HG02840 (cell line): Measurements from ENCODE around the gene TENM3.

Source experiments
- ATAC-seq: cut with Tn5 transposase; IDR thresholded peaks from one replicate; pipeline ENCODE4 v1.9.1; 2021; ENCODE audit warnings: mild to moderate bottlenecking, moderate library complexity, moderate number of reproducible peaks; ENCODE audit not compliant: unreplicated experiment, low FRiP score

The TENM3 gene

DNA sequence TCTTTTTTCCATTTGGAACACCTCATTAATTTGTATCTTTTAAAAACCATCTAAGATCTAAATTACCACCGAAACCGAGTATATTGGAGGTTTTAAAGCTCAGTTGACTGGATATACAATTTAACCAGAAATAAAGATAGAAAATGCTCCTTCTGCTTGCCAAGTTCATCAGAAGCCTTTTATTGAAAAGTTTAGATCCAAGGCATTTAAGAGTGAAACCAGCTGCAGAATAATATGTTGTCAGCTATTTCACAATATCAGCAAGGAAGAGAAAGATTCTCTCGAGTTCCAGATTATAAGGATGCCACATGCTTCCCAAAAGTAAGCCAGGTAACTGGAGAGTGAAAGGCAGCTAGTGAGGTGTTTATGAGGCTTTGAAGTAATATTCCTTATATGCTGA is 456.6 kb downstream of the TENM3 start:
- no peak for ATAC-seq

DNA sequence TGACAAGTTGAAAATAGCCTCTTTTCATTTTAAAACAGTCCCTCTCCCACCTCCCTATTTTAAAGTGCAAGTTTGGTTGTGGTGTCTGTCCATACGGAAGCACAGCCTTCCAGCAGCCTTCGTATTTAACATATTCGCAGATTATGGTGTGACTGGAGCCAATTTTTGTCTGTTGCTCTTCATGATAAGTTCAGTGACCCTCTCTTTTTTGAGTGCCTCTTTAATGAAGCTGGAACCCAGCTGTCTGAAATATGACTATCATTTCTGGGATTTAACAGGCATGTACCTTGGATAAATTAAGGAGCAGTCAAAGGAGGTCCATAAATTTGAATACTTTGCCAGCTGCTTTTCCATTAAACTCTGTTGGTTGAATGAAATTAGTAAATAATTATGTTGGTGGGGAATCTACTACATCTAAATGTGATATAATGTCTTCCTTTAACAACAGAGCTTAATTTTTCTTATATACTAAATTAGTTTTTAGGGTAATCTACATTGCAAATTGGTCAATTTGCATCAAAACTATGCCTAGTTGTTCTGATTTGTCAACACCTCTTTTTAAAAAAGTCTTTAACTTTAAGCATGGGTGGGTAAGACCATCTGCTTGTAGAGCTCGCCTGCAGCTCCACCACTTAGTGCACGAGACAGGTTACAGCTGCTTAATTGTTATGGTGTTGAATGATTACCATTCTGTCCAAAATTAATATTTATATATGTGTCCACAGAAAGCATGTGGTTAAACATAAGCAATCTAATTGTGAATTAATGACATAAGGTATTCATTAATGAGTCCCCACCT is 457.4 kb downstream of the TENM3 start:
- ATAC-seq = no peak

DNA sequence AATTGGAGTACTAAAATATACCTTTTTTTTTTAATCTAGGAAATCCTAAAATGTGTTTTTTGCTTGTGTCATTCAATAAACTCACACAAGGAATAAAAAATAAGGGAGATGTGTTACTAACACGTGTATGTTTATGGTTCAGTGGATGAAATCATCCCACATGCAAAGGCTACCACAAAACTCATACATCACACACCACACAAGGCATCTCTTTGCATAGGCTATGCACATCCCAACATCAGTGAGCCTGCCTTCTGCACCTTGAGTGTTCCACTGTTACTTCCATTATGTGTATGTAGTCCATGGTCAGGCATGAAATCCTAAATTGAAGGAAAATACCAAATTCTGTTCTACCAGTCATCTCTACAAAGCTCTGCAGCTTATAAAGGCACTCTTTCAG is 460.9 kb downstream of the TENM3 start:
- no peak for ATAC-seq

DNA sequence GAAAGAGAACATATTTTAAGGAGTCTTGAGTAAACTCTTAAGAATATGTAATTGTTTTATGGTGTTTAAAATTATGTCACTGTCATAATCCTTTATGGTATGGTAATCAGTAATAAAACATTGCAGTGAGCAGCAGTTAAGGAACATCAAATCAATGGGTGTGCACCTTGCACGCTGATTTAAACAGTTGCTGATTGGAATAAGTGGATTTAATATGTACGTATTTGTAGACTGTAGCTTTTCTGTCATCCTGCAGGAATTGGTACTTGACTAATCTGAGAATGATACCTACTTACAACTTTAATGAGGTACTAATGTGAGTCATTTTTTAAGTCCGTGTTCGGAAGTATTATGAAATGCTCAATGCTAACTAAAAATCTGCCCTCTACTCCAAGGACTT is 461.7 kb downstream of the TENM3 start:
- no peak for ATAC-seq

DNA sequence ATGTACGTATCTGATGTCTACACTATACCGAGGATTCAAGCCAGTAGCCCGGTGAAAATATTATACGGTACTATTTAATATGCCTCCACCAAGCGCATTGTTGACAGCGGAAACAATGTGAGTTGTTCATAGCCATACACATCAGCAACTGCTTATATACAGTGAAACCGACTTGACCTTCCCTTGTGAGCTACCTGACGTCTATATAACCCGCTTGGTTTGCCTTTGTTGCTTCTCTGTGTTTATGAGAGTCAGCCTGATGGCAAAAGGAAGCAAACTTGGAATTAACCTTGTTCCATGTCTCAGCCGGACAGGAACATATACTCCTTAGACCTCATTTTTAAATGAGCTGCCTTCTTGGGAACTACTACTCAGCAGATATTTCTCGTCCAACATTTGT is 462.2 kb downstream of the TENM3 start:
- ATAC-seq = no peak

DNA sequence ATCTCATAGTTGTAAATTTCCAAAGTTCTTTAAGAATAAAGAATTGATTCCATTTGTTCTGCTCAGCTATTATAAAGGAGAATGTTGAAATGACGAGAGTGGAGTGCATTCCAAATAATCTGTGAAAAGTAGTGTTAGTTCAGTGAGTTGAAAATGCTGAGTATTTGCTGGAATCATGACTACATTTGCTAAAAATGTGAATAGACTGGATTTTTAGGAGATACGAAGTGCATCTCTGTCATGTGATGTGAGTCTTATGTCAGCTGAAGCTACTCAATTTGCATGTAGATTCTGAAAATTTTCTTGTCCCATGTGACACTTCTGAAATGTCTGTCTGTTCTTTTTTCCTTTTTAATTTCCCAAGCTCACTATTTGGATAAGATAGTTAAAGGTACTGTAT is 468.0 kb downstream of the TENM3 start:
- no peak for ATAC-seq

DNA sequence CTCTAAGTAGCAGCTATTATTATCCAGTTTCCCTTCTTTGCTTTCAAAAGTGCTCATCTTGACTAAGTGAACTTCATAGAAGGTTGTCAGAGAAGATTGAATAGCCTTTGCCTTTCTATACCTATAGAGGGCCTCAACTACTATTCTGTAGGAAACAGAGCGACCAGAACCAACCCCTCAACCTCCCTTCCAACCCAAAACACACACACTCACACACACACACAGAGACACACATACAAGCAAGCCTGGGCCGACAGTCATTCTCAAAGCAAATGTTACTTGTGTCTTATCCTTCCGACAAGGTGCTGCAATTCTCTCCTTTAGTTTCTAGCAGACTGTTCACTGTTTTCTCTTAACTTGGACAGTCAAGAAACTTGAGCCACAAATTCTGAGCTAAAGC is 472.3 kb downstream of the TENM3 start:
- ATAC-seq = no peak

DNA sequence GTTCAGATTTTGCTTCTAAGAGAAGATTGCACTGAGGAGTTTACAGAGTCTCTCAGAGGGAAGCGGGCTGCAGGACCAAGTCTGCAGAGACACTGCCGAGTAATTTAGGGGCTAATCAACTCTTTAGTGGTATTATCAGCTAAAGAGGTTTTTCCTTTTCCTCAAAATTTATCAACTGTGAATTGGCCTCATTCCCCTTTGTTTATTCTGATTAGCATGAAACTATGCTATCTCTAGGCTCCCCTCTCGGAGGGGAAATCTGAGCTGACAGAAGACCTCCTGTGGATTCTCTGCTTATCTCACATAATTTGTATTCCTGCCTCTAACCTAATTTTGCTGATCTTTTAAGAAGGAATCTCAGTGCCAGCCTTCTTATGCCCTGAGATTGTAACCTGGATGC is 473.0 kb downstream of the TENM3 start:
- no peak for ATAC-seq

DNA sequence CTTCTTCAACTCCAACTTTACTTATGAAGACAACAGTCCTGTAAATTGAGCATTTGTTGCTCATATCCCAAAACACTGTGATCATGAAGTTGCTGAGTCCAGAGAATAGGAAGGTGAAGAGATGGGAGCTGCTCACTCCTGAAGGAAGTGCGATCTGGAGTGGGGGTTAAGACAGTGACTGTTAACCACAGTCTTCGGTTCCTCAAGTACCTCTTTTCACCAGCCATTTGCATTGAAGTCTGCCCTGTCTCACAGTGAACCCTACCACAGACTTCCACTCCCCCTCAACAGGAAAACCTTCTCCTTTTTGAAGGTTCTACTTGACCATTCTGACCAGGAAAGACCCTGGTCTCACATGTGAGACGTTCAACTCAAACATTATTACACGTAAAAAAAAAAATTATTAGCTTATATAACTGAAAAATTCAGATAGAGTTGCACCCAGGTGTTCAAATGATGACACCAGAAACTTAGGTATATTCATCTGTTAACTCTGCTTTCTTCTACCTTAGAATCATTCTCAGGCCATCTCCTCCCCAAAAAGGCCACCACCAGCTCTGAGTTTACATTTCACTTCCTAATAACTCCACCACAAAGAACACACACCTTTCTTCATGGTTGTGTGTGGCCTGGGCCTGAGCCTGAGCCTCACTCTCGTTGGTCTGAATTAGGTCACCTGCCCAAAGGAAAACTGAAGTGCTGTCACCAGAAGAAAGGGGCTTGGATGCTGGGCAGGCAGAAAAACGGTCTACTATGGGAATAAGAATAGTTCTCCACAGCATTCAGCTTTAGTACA is 474.8 kb downstream of the TENM3 start:
- ATAC-seq = peak; percentile 54

DNA sequence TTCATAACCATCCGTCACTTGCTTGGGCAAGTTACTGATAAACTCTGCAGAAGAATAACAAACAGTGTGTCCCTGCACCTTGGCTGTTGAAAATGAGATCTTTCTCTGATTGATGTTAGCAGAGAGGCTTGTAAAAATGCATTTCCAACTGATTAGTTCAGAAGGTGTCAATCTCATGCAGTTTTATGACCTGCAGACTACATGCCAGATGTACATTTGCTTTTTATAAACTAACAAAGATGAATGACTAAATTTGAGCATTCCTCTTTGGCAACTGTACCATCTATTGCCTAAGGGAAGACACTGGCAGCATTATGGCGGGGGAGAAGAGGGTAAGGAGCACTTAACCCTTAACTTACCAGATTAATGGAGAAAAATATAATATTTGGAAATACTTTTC is 481.2 kb downstream of the TENM3 start:
- ATAC-seq = no peak

DNA sequence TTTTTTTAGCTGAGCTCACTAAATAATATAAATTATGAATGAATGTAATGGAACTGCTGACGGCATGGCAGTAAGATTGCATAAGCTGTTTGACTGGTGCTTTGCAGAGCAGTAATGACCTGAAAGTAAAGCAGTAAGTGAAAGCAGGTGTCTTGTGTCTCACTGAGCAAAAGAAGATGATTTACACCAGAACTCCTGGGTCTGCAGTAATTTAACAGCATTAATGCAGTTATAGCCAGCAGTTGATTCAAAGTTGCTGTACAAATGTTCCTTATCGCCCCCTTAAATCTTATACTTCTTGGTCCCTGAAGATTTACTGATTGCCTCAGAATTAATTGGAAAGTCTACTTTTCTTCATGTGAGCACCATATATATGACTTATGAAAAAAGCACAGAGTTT is 486.3 kb downstream of the TENM3 start:
- ATAC-seq = no peak

DNA sequence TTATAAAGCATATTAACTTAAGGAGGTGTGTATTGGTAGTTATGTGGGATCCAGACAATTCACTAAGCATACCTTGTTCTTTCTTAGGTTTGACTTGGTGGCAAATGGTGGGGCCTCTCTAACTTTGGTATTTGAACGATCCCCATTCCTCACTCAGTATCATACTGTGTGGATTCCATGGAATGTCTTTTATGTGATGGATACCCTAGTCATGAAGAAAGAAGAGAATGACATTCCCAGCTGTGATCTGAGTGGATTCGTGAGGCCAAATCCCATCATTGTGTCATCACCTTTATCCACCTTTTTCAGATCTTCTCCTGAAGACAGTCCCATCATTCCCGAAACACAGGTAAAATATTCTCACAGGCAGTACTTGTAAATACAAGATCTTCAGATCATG is 487.6 kb downstream of the TENM3 start:
- no peak for ATAC-seq

DNA sequence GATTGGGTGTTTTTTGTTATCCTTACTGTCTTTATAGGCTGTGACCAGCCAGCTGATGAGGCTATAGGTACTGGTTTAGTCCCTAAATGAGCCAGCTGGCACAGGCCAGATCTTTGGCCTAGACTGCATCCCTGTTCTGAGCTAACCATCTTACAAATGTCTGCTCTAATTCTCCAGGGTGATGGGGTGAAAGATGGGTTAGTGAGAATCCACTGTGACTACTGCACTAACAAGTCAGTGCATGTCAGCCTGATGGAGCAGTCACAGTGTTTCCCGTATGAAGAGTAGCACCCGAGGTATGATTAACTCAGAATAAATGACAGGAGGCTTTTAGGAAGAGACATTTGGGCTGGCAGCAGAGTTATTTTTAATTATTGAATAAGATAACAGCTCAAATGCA is 493.0 kb downstream of the TENM3 start:
- no peak for ATAC-seq

DNA sequence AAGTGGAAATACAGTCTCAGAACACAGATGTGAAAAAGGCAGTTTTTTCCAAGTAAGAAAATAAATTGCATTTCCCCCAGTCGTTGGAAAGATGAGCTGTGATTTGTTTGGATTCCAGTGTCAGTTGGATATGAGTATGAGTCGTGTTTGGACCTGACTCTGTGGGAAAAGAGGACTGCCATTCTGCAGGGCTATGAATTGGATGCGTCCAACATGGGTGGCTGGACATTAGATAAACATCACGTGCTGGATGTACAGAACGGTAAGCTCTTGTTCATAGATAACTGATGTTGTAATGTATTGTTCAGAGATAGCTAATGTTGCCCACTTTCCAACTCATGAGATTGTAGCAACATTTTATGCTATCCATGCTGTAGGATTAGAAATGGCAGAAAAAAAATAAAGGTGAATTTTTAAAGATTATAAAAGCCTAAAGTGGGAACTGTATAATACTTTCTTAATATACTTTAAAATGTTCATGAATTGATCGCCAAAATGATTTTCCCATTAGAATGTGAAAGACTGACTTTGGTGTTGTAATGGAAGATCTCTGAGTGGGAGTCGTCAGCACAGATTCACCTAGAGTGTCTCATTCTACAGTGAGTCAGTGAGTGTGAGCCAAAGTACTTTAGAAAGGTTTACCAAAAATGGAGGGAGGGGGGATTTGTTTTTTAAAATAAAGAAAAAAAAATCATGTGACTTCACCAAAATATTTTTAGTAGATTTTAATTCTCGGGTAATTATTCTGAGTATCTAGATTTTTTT is 495.3 kb downstream of the TENM3 start:
- no peak for ATAC-seq

DNA sequence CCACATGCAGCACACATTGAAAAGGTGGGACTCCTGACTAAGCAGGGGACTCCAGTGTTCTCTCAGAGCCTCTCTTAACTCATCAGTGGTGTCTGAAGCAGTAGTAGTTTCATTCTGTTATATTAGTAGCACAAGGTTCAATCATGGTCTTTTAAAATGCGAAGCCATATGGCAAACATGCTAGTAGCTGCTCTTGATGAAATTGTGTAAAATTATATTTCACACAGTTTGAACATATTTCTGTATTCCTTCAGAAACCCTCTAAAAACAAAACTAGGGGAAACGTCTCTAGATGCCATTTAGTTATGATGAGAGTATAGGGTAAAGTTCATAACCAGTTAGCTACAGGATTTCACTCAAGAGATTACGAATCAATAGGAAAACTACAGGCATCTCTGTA is 497.1 kb downstream of the TENM3 start:
- ATAC-seq = no peak

DNA sequence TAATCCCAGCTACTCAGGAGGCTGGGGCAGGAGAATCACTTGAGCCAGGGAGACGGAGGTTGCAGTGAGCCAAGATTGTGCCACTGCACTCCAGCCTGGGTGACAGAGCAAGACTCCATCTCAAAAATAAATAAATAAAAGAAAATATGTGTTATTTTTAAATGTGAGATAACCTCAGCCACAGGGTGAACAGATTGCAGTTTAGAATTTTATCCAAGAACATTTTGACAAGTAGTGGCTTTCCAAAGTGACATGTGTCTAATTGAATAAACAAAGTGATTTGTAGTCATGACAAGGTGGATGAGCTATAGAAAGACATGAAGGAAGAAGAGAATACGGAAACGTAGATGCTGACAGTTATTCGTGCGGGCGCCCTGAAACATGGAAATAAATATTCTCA is 497.9 kb downstream of the TENM3 start:
- ATAC-seq = no peak

DNA sequence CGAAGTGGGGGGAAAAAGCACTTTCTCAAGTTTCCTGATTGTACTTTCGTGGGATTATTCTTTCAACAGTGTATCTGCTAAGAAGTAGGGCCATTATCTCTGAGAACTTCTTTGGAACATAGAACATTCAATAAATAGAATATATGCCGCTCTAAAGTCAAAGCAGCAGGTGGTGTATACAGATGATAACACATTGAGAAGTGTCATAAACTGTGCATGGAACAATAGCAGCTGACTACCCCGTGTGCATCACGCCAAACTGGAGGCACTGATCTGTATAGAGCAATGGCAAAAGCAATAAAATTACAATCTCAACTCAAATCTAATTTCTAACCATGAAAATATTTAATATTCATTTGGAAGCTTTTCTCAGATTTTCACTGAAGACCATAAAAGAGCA is 498.7 kb downstream of the TENM3 start:
- ATAC-seq = no peak

DNA sequence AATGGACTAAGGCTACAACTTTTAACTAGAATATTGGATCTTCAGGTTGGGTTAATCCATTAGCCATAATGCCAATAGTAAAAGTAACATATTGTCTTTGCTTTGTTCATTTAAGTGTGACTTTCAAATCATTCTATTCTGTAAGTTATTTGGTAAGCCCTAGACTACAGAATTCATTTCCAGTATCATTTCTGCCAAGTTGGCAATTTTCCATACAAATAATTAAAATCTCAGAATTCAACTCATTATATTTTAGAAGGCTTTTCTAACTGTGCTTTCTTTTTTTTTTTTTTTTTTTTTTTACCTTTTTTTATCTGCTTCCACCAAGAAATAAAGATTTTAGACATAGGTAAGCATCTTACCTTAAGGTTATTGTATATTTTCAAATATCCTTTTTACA is 500.6 kb downstream of the TENM3 start:
- no peak for ATAC-seq

DNA sequence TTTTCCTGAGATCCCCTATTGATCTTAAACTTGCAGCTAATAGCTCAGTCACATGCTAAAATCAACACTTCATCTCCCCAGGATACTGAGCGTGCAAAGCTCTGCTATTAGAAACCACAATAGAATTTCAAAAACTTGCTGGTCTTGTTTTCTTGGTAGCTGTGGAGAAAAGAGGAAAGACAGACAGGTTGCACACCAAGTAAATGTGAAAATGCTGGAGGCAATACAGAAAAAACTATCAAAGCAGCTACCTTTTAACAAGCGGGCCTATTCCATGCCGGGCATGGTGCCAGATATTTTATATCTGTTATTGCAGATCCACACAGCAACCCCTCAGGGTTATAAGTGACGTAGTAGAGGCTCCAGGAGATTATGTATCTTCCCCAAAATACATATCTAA is 502.0 kb downstream of the TENM3 start:
- ATAC-seq = no peak

DNA sequence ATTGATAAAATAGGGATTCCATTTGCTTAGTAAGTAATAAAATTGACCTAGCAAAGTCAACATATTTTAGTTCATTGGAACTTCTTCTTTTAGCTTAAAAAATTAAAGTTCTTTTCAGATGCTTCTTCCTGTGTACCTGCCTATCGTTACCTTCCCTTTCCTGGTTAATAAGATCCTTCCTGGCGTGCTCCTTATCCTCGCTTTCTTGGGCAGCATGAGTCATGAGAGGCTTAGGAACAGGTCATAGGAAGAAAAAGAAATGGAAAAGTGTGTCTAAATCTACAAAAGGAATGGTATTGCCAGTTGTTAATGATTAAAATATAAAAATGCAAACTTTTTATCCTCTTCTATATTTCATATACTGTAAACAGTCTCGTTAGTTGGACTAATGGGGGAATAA is 503.7 kb downstream of the TENM3 start:
- ATAC-seq = no peak

DNA sequence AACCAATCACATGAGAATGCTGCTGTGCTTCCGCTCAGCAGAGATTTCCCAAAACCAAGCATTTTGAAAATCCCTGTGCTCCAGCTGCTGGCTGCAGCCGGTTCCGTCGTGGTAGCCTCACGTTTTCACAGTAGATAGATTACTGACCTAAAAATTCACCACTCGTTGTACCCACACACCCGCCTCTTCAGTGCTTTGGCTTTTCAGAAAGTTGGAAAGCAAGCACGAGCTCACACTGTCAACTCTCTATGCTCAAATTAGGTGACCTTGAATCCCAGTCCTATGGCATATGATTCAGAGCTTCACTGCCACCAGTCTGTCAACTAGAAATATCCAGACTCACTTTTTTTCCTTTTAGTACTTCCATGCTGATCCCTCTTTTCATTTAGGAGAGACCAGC is 505.1 kb downstream of the TENM3 start:
- ATAC-seq = no peak
